Measurements from ENCODE around the gene IQCK. TPM values are rescaled to one million over a fixed set of nuclear protein-coding genes. Genes with fewer than 3 reads are reported as not detected.

The IQCK gene
- total RNA-seq, 1 donor, result 13.4 TPM

- peak; percentile 28 for DNase-seq (ENCODE audit: low read depth)
- no peak for TF ChIP-seq CTCF (IDR thresholded peaks at IDR 0.05; ENCODE audit: insufficient read depth, low read depth, low read length)
- no peak overlapping the region for H3K4me3 ChIP-seq (ENCODE audit: low read depth, low read length)
Observed at GRCh38 chr16:19765860-19766553, 47.9 kb downstream of the IQCK start.

- TF ChIP-seq CTCF (IDR thresholded peaks at IDR 0.05; ENCODE audit: insufficient read depth, low read depth, low read length), result no peak
- no peak for DNase-seq (ENCODE audit: low read depth)
- H3K4me3 ChIP-seq (ENCODE audit: low read depth, low read length), result no peak overlapping the region
Observed at GRCh38 chr16:19766554-19766884, 48.4 kb downstream of the IQCK start.

- DNase-seq (ENCODE audit: low read depth), result no peak
- TF ChIP-seq CTCF (IDR thresholded peaks at IDR 0.05; ENCODE audit: insufficient read depth, low read depth, low read length), result no peak
- no peak overlapping the region for H3K4me3 ChIP-seq (ENCODE audit: low read depth, low read length)
Observed at GRCh38 chr16:19766988-19767387, 48.9 kb downstream of the IQCK start.

- no peak for TF ChIP-seq CTCF (IDR thresholded peaks at IDR 0.05; ENCODE audit: insufficient read depth, low read depth, low read length)
- no peak overlapping the region for H3K4me3 ChIP-seq (ENCODE audit: low read depth, low read length)
- DNase-seq (ENCODE audit: low read depth), result no peak
Observed at GRCh38 chr16:19767497-19767896, 49.4 kb downstream of the IQCK start.

GRCh38 chr16:19769239-19769638 is 51.2 kb downstream of the IQCK start:
- DNase-seq (ENCODE audit: low read depth), result no peak
- H3K4me3 ChIP-seq (ENCODE audit: low read depth, low read length), result no peak overlapping the region
- TF ChIP-seq CTCF (IDR thresholded peaks at IDR 0.05; ENCODE audit: insufficient read depth, low read depth, low read length), result no peak

GRCh38 chr16:19771040-19771439 is 53.0 kb downstream of the IQCK start:
- H3K4me3 ChIP-seq (ENCODE audit: low read depth, low read length), result no peak overlapping the region
- no peak for DNase-seq (ENCODE audit: low read depth)
- TF ChIP-seq CTCF (IDR thresholded peaks at IDR 0.05; ENCODE audit: insufficient read depth, low read depth, low read length), result no peak

- H3K4me3 ChIP-seq (ENCODE audit: low read depth, low read length), result no peak overlapping the region
- DNase-seq (ENCODE audit: low read depth), result peak; percentile 10
- TF ChIP-seq CTCF (IDR thresholded peaks at IDR 0.05; ENCODE audit: insufficient read depth, low read depth, low read length), result no peak
Observed at GRCh38 chr16:19771796-19772195, 53.7 kb downstream of the IQCK start.

Data from fibroblast of villous mesenchyme (primary cell).